Skin epidermis (tissue), 12 donors: Measurements from ENCODE around the gene SLC48A1.
"Not testable (repeated sequence)": the region's sequence is repeated elsewhere in the genome, so short reads cannot be mapped to it uniquely, and the experiment has no call there.

Source experiments
- H3K27ac ChIP-seq, 21 experiments: fragments of 200-600 bp; sonication (generic) in 11 of 21; one replicate each; pipeline ENCODE4 v1.5.0; 2020; ENCODE audit warnings: mild to moderate bottlenecking in 3 of 21, inconsistent platforms in 2 of 21, moderate library complexity in 2 of 21
- H3K4me3 ChIP-seq, 7 experiments: fragments of 200-600 bp; sonication (generic) in 2 of 7; one replicate each; pipeline ENCODE4 v1.5.0; 2020; ENCODE audit warnings: inconsistent platforms in 2 of 7, mild to moderate bottlenecking in 2 of 7, moderate library complexity in 1 of 7

The SLC48A1 gene

GRCh38 chr12:47801170-47801903 is 28.3 kb downstream of the SLC48A1 start:
- H3K27ac ChIP-seq = peak overlapping the region in 16 of 21 experiments; percentile 6 to 84 (median 70)
- no peak overlapping the region for H3K4me3 ChIP-seq

GRCh38 chr12:47801904-47802246 is 28.8 kb downstream of the SLC48A1 start:
- H3K4me3 ChIP-seq = no peak overlapping the region
- H3K27ac ChIP-seq = peak overlapping the region in 20 of 21 experiments; percentile 6 to 84 (median 70)

- Histone ChIP-seq H3K4me3 (no peak overlapping the region), H3K27ac (peak overlapping the region in 20 of 21 experiments; percentile 6 to 84 (median 70))
These were observed 29.3 kb downstream of the SLC48A1 start for GRCh38 chr12:47802312-47802711.

DNA sequence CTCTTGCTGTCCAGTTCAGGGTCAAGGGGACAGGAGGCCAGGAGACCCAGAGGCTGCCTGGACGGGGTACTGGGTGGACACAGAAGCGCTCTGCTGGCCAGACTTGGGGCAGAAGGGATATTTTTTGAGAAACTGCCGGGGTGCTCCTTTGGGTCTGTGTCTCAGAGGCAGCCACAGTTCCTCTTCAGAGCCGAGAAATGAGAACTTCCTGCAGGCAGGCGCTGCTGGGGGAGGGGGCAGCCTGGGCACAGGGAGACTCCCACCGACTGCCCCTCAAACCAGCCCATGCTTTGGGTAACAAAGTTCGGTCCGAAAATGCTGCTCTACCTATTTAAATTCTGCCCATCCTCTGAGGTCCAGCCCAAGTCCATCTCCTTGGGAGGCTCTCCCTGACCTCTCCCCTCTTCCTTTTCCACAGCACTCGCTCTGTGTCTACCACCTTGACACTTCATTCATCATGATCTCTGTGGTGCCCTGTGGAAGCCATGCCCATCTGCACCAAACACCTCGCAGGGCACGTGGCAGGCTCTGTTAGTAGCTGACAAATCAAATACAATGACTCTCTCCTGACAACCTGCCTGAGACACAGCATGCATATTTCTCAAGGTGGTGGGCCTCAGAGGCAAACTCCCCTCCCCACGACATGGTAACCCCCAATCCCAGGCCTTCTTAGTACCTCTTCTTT is 30.3 kb downstream of the SLC48A1 start:
- Histone ChIP-seq H3K4me3 (no peak overlapping the region), H3K27ac (peak overlapping the region in 19 of 21 experiments; percentile 6 to 84 (median 72))

- no peak overlapping the region for H3K4me3 ChIP-seq
- H3K27ac ChIP-seq = peak overlapping the region in 9 of 21 experiments; percentile 31 to 97 (median 72)
These were observed 31.1 kb downstream of the SLC48A1 start for GRCh38 chr12:47804171-47804570.

DNA sequence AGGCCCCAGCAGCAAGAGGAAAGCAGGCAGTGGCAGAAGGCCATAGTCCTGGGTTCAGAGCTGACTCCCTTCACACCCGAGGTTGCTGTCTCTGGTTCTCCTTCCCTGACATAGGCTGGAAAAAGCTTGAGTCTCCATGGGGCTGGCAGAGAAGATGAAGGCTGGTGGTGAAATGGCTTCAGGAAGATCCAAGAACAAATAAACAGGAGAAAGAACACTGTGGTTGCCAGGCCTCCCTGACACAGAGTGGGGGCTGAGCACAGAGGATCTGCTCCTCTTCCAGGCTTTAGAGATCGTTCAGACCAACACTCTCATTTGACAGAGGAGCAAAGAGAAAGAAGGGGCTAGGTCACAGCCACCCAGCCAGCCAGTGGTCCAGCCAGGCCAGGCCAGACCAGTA is 32.4 kb downstream of the SLC48A1 start:
- Histone ChIP-seq H3K4me3 (no peak overlapping the region), H3K27ac (peak overlapping the region in 11 of 21 experiments; percentile 21 to 97 (median 65))

- Histone ChIP-seq H3K27ac (peak overlapping the region in 19 of 21 experiments; percentile 2 to 99 (median 88)), H3K4me3 (no peak overlapping the region)
These were observed 34.3 kb downstream of the SLC48A1 start for GRCh38 chr12:47807338-47807737.

DNA sequence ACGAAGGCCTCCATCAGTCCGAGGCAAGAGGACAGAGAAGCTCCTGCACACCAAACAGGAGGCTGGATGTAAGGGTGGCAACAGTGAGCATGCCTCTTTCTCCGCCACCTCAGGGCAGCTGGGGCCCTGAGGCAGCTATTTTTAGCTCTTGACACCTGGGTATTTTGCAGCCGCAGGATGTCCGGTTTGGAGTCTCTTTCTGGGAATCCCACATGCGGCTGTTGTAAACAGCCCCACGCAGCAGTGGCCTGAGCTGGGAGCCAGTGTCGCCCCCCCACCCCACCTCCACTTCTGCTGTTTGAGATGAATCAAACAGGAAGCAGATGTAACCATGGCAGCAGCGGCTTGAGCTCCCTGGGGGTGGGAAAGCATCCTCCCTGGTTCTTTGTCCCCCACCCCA is 35.0 kb downstream of the SLC48A1 start:
- Histone ChIP-seq H3K27ac (peak overlapping the region in 20 of 21 experiments; percentile 47 to 99 (median 90)), H3K4me3 (no peak overlapping the region)

DNA sequence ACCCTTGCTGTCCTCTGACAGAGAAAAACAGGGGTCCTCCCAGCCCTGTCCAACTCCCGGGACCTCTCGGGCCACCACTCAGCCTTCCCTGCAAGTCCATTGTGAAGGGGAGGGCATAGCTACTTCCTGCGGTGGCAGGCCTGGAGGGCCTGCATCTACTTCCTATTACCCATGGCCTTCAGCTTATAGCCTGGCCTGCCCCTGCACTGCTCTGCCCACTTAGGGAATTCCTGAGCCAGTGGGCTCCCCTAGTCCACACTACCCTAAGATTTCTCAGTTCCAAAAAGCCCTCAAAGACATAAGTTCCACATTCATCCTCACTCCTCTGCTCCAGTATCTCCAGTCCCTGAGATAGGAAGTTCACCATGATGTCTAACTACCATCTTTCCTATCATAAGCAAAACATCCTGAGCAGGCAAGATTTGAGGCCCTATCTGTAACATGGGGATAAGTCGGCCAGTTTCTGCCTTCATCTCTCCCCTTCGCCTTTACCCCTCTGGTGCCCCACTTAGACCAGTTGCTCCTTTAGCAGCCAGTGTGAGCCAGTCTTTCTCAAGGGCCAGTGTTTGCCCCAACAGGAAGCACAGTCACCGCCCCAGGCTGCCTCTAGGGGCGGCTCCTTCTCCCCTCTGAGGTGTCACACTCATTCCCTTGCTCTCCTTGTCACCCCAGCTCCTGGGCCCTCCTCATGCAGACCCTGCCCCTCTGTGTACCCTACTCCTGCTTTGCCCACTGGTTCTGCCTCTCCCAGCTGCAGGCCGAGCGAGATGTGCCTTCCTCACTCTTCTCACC is 35.7 kb downstream of the SLC48A1 start:
- no peak overlapping the region for H3K4me3 ChIP-seq
- H3K27ac ChIP-seq = peak overlapping the region in 20 of 21 experiments; percentile 47 to 99 (median 90)

DNA sequence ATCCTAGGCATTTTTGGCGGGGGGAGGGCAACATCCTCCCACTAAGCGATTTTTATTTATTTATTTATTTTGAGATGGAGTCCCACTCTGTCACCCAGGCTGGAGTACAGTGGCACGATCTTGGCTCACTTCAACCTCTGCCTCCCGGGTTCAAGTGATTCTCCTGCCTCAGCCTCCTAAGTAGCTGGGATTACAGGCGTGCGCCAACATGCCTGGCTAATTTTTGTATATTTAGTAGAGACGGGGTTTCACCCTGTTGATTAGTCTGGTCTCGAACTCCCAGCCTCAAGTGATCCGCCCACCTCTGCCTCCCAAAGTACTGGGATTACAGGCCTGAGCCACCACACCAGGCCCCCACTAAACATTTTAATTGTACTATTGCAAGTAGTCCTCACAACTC is 36.5 kb downstream of the SLC48A1 start:
- not testable (repeated sequence) for H3K4me3 ChIP-seq
- H3K27ac ChIP-seq = peak overlapping the region in 17 of 21 experiments; percentile 33 to 99 (median 93)

DNA sequence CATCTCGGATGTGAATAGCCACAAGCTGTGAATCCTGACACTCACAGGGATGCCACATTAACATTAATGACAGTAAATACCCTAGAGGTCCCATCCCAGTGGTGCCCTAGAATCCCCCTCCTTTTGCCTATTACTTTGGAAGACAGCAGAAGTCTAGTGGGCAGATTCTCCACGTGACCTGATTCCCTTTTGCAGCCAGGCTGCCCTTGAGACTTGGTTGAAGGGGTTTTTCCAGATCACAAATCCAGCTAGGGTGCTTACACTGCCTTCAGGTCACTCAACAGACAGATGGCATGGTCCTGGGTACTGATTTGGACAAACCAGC is 38.0 kb downstream of the SLC48A1 start:
- Histone ChIP-seq H3K27ac (peak overlapping the region in 19 of 21 experiments; percentile 33 to 99 (median 92)), H3K4me3 (no peak overlapping the region)

GRCh38 chr12:47811581-47812484 is 38.8 kb downstream of the SLC48A1 start:
- Histone ChIP-seq H3K27ac (peak overlapping the region; percentile 41 to 99 (median 92)), H3K4me3 (peak overlapping the region in 1 of 7 experiments; percentile 40)

DNA sequence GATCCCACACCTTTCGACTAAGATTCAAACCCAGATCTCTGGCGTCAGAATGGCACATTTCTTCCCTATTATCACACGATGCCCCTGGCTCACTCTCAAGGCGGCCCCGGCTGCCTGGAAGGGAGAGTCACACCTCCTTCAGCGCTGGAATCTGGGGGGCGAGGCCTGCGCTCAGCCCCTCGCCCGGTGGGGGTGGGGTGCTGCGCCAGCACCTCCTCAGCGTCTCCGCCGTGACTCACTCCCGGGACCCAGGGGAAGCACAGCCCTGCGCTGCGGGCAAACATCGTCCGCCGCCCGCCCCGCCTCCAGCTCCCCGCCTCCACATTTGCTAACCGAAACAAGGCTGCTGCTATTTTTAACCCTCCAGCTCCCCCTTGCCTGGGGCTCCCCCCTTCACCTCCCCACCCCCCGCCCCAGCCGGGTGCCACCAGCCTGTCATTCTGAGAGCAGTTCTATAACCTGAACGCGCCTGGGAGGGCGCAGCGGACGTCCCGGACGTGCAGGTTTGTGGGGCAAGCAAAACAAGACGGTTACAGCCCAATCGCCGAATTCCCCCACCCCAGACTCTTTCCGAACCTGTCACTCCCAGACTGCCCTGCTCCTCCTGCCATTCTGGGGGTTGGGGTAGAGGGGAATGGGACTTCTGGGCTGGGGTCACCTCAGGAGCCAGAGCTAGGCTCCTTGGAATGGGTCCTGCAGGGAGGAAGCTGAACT is 39.9 kb downstream of the SLC48A1 start:
- peak overlapping the region; percentile 12 to 40 (median 29) for H3K4me3 ChIP-seq
- H3K27ac ChIP-seq = peak overlapping the region; percentile 51 to 99 (median 92)

DNA sequence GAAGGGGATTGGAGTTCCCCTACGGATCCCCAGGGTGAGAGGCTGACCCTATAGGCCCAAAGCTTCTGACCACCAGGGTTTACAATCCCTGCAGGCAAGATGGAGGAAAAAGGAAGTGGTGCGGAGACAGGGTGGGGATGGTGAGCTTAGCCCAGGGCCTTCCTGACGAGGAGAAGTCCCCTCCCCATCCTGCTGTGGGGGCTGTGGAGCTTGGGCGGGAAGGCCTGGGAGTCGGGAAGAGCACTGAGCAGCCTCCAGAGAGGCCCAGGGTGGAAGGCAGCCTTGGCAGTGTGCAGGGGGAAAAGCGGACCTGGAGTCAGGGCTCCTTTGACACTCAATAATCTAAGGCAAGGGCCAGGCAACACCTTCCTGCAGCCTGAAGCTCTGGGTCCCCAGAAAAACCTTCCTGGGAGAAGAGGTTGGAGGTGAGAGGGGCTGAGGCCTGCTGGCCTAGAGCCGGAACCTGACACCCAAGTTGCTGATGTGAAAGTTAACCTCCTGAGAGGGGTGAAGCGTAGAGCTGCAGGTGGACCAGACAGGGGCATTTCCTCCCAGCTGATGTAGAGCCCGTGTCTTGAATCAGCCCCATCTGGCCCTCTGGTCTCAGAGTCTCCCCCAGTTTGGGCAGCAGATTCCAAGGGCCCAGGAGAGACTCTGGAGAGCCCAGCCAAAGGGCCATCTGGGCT is 40.6 kb downstream of the SLC48A1 start:
- H3K27ac ChIP-seq = peak overlapping the region; percentile 51 to 99 (median 92)
- H3K4me3 ChIP-seq = peak overlapping the region; percentile 12 to 40 (median 29)

GRCh38 chr12:47814539-47815170 is 41.6 kb downstream of the SLC48A1 start:
- H3K4me3 ChIP-seq = no peak overlapping the region
- H3K27ac ChIP-seq = peak overlapping the region in 20 of 21 experiments; percentile 80 to 99 (median 92)

GRCh38 chr12:47815447-47815846 is 42.4 kb downstream of the SLC48A1 start:
- peak overlapping the region in 18 of 21 experiments; percentile 47 to 99 (median 92) for H3K27ac ChIP-seq
- not testable (repeated sequence) for H3K4me3 ChIP-seq
